ENCODE data around the gene MRPL49.
"Not testable (repeated sequence)": the region's sequence is repeated elsewhere in the genome, so short reads cannot be mapped to it uniquely, and the experiment has no call there.

Gene MRPL49

GRCh38 chr11:65134952-65135632 is 13.0 kb downstream of the MRPL49 start:
- DNase-seq, result peak; percentile 91

GRCh38 chr11:65135633-65136145 is 13.6 kb downstream of the MRPL49 start:
- DNase-seq, result no peak

- DNase-seq, result no peak
Measured at GRCh38 chr11:65136515-65137096, 14.5 kb downstream of the MRPL49 start.

GRCh38 chr11:65141896-65142494 is 19.9 kb downstream of the MRPL49 start:
- no peak for DNase-seq

- no peak for DNase-seq
Measured at GRCh38 chr11:65147352-65148075, 25.4 kb downstream of the MRPL49 start.

GRCh38 chr11:65148657-65149056 is 26.5 kb downstream of the MRPL49 start:
- no peak for DNase-seq

- DNase-seq, result not testable (repeated sequence)
Measured at GRCh38 chr11:65150131-65150508, 28.0 kb downstream of the MRPL49 start.

GRCh38 chr11:65150509-65151299 is 28.6 kb downstream of the MRPL49 start:
- DNase-seq, result peak; percentile 76

GRCh38 chr11:65151331-65151899 is 29.3 kb downstream of the MRPL49 start:
- no peak for DNase-seq

GRCh38 chr11:65152122-65152521 is 30.0 kb downstream of the MRPL49 start:
- no peak for DNase-seq

- DNase-seq, result no peak
Measured at GRCh38 chr11:65156256-65156655, 34.1 kb downstream of the MRPL49 start.

GRCh38 chr11:65156926-65157325 is 34.8 kb downstream of the MRPL49 start:
- DNase-seq, result no peak

- DNase-seq, result no peak
Measured at GRCh38 chr11:65157336-65157735, 35.2 kb downstream of the MRPL49 start.

- no peak for DNase-seq
Measured at GRCh38 chr11:65159012-65159411, 36.9 kb downstream of the MRPL49 start.

GRCh38 chr11:65160643-65161042 is 38.5 kb downstream of the MRPL49 start:
- no peak for DNase-seq

- DNase-seq, result no peak
Measured at GRCh38 chr11:65163684-65164083, 41.6 kb downstream of the MRPL49 start.

- no peak for DNase-seq
Measured at GRCh38 chr11:65165410-65166317, 43.5 kb downstream of the MRPL49 start.

- no peak for DNase-seq
Measured at GRCh38 chr11:65166893-65167292, 44.8 kb downstream of the MRPL49 start.

GRCh38 chr11:65167656-65168055 is 45.5 kb downstream of the MRPL49 start:
- no peak for DNase-seq

GRCh38 chr11:65169164-65169641 is 47.1 kb downstream of the MRPL49 start:
- DNase-seq, result peak; percentile 36

- no peak for DNase-seq
Measured at GRCh38 chr11:65170058-65170534, 48.0 kb downstream of the MRPL49 start, which contains the start of gene SPDYC. TSS of gene SPDYC (plus strand) at chr11:65170233. CDS start at chr11:65171358, 1,125 bp downstream.
